ENCODE results near the gene BCDIN3D.

BCDIN3D gene

GRCh38 chr12:49796155-49796554, 46.8 kb downstream of the BCDIN3D start:
- no peak for DNase-seq (ENCODE audit: low read depth)

GRCh38 chr12:49795654-49796105, 47.2 kb downstream of the BCDIN3D start:
- DNase-seq (ENCODE audit: low read depth), result no peak

- no peak for DNase-seq (ENCODE audit: low read depth)
Measured at GRCh38 chr12:49794811-49795653, 47.9 kb downstream of the BCDIN3D start.

- DNase-seq (ENCODE audit: low read depth), result no peak
Measured at GRCh38 chr12:49794021-49794420, 48.9 kb downstream of the BCDIN3D start.

GRCh38 chr12:49793620-49794019, 49.3 kb downstream of the BCDIN3D start:
- no peak for DNase-seq (ENCODE audit: low read depth)

- DNase-seq (ENCODE audit: low read depth), result no peak
Measured at GRCh38 chr12:49792976-49793580, 49.8 kb downstream of the BCDIN3D start.

GRCh38 chr12:49792181-49792970, 50.5 kb downstream of the BCDIN3D start:
- no peak for DNase-seq (ENCODE audit: low read depth)

- no peak for DNase-seq (ENCODE audit: low read depth)
Measured at GRCh38 chr12:49791700-49792099, 51.2 kb downstream of the BCDIN3D start.

- DNase-seq (ENCODE audit: low read depth), result no peak
Measured at GRCh38 chr12:49790741-49791555, 52.0 kb downstream of the BCDIN3D start.

- no peak for DNase-seq (ENCODE audit: low read depth)
Measured at GRCh38 chr12:49789992-49790391, 52.9 kb downstream of the BCDIN3D start.

- no peak for DNase-seq (ENCODE audit: low read depth)
Measured at GRCh38 chr12:49787672-49788071, 55.2 kb downstream of the BCDIN3D start.

All from CMK (cell line).